K562 (cell line): ENCODE measurements around the gene SNX15. TPM values are rescaled to one million over a fixed set of nuclear protein-coding genes. Genes with fewer than 3 reads are reported as not detected.

ENCODE experiments used
- CCNT2 ChIP-seq: IDR thresholded peaks from 2 replicates; pipeline ENCODE4 v1.6.1; 2011; ENCODE audit warnings: borderline replicate concordance, low read depth, mild to moderate bottlenecking, moderate library complexity, mixed read lengths, low read length; ENCODE audit not compliant: insufficient read length; ENCODE audit errors: extremely low read depth
- EGR1 ChIP-seq: fragments of 450-650 bp; conservative IDR thresholded peaks from 2 replicates; pipeline ENCODE4 v1.6.1; 2017; ENCODE audit warnings: mild to moderate bottlenecking
- MAFK ChIP-seq: IDR thresholded peaks from 2 replicates; pipeline ENCODE4 v1.6.1; 2011; ENCODE audit warnings: low read length, improper control_type of control experiment
- PRDM10 ChIP-seq: fragments of 450-650 bp; IDR thresholded peaks from 2 replicates; pipeline ENCODE4 v1.6.1; 2018; ENCODE audit not compliant: partially characterized antibody
- TBP ChIP-seq: optimal IDR thresholded peaks from 2 replicates; pipeline ENCODE3; 2011; ENCODE audit warnings: low read depth, low read length, improper control_type of control experiment
- ZBTB5 ChIP-seq: fragments of 450-650 bp; IDR thresholded peaks from 2 replicates; pipeline ENCODE4 v1.6.1; 2017; ENCODE audit warnings: antibody characterized with exemption
- ZNF12 ChIP-seq: sonication (generic); formaldehyde crosslinking; IDR thresholded peaks from 2 replicates; pipeline ENCODE4 v1.4.0; 2020; ENCODE audit warnings: mild to moderate bottlenecking, missing genetic modification reagents
- ZNF280B ChIP-seq: fragments of 250-450 bp; sonication (Bioruptor Pico); IDR thresholded peaks from 2 replicates; pipeline ENCODE4 v1.5.1; 2021; ENCODE audit warnings: mild to moderate bottlenecking
- ZNF347 ChIP-seq: fragments of 450-650 bp; formaldehyde crosslinking; IDR thresholded peaks from 2 replicates; pipeline ENCODE4 v1.4.0; 2020; ENCODE audit warnings: low read depth, mild to moderate bottlenecking, moderate library complexity
- ZNF609 ChIP-seq: sonication (generic); formaldehyde crosslinking; IDR thresholded peaks from 2 replicates; pipeline ENCODE4 v1.8.1; 2023; ENCODE audit warnings: missing genetic modification reagents, mild to moderate bottlenecking, borderline replicate concordance
- ZNF740 ChIP-seq, 3 experiments: fragments of 200-800 bp in 1 of 3; sonication (Bioruptor generic) in 1 of 3; sonication (generic) in 1 of 3; formaldehyde crosslinking in 1 of 3; IDR thresholded peaks; 2 replicates each; pipeline versions ENCODE4 v1.6.1 to v1.8.0; 2016 to 2022; ENCODE audit warnings: mild to moderate bottlenecking in 2 of 3, missing compliant biosample characterization in 2 of 3, missing genetic modification characterization in 2 of 3, missing genetic modification reagents in 1 of 3
- polyA plus RNA-seq, 8 experiments: library from polyadenylated mRNA; depleted of rRNA in 4 of 8; stranded (reverse) in 5 of 8; unstranded in 3 of 8; fragments of >200 nt; fragmentation: Nextera tagmentation in 2 of 8; fragmentation: Illumina TruSeq in 1 of 8; extraction: Ambion mirVana in 2 of 8; extraction: Trizol in 1 of 8; gene quantifications; 2 replicates each; pipeline versions ENCODE4 v1.2.1 to v1.2.3, GENCODE V29; 2011 to 2014; ENCODE audit warnings: inconsistent platforms in 1 of 8, missing spikeins in 1 of 8
- total RNA-seq, 7 experiments: library from RNA; depleted of rRNA in 6 of 7; stranded (reverse); fragments of >200 nt in 6 of 7; fragmentation: Illumina TruSeq in 2 of 7; extraction: Trizol in 2 of 7; gene quantifications; 2 replicates each; pipeline versions ENCODE4 v1.2.1 to v1.2.3, GENCODE V29; 2011 to 2021; ENCODE audit warnings: low replicate concordance in 1 of 7

SNX15 gene
- total and polyA plus RNA-seq, 9 of the 15 experiments (the other 6 are each of a cell fraction or from before 2014, with no cell fraction given) = 1.8 to 27.8 (median 15.2) TPM

GRCh38 chr11:65083834-65084597 lies 56.8 kb downstream of the SNX15 start, which contains the start of the genes CDCA5 and ZFPL1 (continued):
- TF ChIP-seq ZNF609 (CRISPR knock-in tag) = peak; percentile 79; the same call in 1 of the 2 replicates
- peak; percentile 50 for TF ChIP-seq TBP
- 0 out of 2 replicates have a peak, but pooled peaks have one; percentile 76 for TF ChIP-seq ZNF12 (CRISPR knock-in tag)
- TF ChIP-seq ZNF740 (CRISPR knock-in tag; IDR thresholded peaks at IDR 0.05) = 0 out of 2 replicates have a peak, but pooled peaks have one; percentile 33
- no peak for TF ChIP-seq ZNF740 (tag; IDR thresholded peaks at IDR 0.05)
- no peak for TF ChIP-seq ZBTB5
- no peak for TF ChIP-seq ZNF280B (CRISPR knock-in tag)
- peak; percentile 76 for TF ChIP-seq CCNT2
- peak; percentile 66 for TF ChIP-seq EGR1
- no peak for TF ChIP-seq MAFK
- TF ChIP-seq ZNF347 (CRISPR knock-in tag) = no peak
- peak; percentile 30 for TF ChIP-seq PRDM10
